ENCODE results near the gene KIF26A. TPM values are rescaled to one million over a fixed set of nuclear protein-coding genes. Genes with fewer than 3 reads are reported as not detected.

KIF26A gene
- total and polyA plus RNA-seq, 2 of the 4 experiments (the other 2 are of a cell fraction): not detected

DNA sequence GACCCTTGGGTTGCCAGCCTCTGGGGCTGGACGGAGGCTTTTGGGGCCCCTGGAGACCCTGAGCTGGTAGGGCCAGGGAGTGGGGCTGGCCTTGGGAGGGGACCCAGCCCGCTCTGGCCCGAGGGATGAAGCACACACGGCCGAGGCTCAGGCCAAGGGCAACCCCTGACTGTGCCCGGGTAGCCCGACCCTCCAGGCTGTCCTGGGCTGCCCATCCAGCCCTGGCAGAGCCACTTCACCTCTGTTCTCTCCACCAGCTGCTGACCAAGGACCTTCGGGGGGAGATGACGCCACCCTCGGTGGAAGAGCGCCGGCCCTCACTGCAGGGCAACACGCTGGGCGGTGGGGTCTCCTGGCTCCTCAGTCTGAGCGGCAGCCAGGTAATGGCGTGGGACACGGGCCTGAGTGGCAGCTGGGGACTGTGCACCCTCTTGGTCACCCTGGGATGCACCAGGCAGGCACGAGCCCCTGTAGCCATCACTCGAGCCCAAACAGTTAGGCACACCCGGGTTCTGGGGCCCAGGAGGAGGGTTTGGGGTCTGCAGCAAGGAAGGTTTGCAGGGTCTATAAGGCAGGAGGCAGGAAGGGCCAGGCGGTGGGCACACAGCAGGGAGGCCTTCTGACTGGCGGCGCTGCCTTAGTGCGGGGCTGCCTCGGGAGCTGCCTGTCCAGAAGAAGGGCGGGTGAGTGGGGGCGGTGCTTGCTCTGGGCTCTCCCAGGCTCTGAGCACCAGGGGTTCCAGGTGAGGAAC lies 33.1 kb upstream of the KIF26A start:
- Histone ChIP-seq H4K5ac (ENCODE audit: low read depth, low read length) (no peak overlapping the region), H3K9me1 (ENCODE audit: insufficient read depth, low read length) (no peaks in the 10 kb centered on the region), H3K56ac (ENCODE audit: extremely low read depth, insufficient read depth, low read length) (no peak overlapping the region), H2AK5ac (ENCODE audit: low read depth, low read length) (no peak overlapping the region), H3K23ac (ENCODE audit: low read depth, low read length) (no peak overlapping the region), H3K4ac (ENCODE audit: low read depth, low read length) (no peak overlapping the region), H2BK5ac (ENCODE audit: low read depth, low read length, poor library complexity, severe bottlenecking) (no peak overlapping the region), H3K14ac (replicated peaks; ENCODE audit: low read depth, low read length) (no peak overlapping the region), H2AK9ac (replicated peaks; ENCODE audit: low read depth, low read length, poor library complexity) (no peak overlapping the region), H3K9ac (ENCODE audit: low read depth, low read length) (no peak overlapping the region), H4K20me1 (ENCODE audit: insufficient read depth, low read length) (no peaks in the 10 kb centered on the region), H2BK20ac (ENCODE audit: low read depth, low read length) (no peak overlapping the region), H3K4me1 (ENCODE audit: control insufficient read depth, insufficient read depth, low read length) (no peaks in the 10 kb centered on the region), H2BK120ac (ENCODE audit: low read depth, low read length) (no peak overlapping the region), H3K79me1 (ENCODE audit: low read depth in 1 of 2, low read length in 2 of 2) (no peaks in the 10 kb centered on the region), H3K18ac (ENCODE audit: low read depth, low read length) (no peak overlapping the region), H3K27me3 (ENCODE audit: control insufficient read depth, insufficient read depth, low read length) (no peaks in the 10 kb centered on the region), H3K4me3 (ENCODE audit: insufficient read depth, low read depth, low read length) (no peak overlapping the region), H3K27ac (ENCODE audit: insufficient read depth, low read length) (no peak overlapping the region), H3K36me3 (ENCODE audit: control insufficient read depth, insufficient read depth, low read length) (no peaks in the 10 kb centered on the region), H2AFZ (replicated peaks; ENCODE audit: low read length, poor library complexity) (no peak overlapping the region), H4K8ac (ENCODE audit: low read depth in 2 of 2, low read length in 2 of 2) (no peak overlapping the region), H2BK15ac (ENCODE audit: low read depth, low read length) (no peak overlapping the region), H4K91ac (ENCODE audit: insufficient read depth, low read depth, low read length) (no peak overlapping the region), H3K4me2 (ENCODE audit: low read depth, low read length) (no peak overlapping the region), H3K9me3 (ENCODE audit: control insufficient read depth, insufficient read depth, low read length) (no peaks in the 10 kb centered on the region)
- DNase-seq (no peak), ATAC-seq (ENCODE audit: low read depth) (no peak)
- ChIA-PET CTCF (no interaction called here), POLR2A (ENCODE audit: unreplicated experiment) (no interaction called here)
- intact Hi-C loops (cut with micrococcal nuclease) (no loop called here), in situ Hi-C loops (cut with MboI; ENCODE audit: low sequenced_read_pairs) (no loop called here), dilution Hi-C loops (cut with HindIII; ENCODE audit: low sequenced_read_pairs, unreplicated experiment) (no loop called here)
- no peak for TF ChIP-seq MAZ (IDR thresholded peaks at IDR 0.05; ENCODE audit: borderline replicate concordance, low read depth, low read length)
- TF ChIP-seq BHLHE40 (IDR thresholded peaks at IDR 0.05; ENCODE audit: low read depth, low read length): no peak
- whole genome bisulfite sequencing, 2 experiments (ENCODE audit: extremely low coverage in 2 of 2, insufficient read length in 1 of 2): 78% methylated on average over 9 of the region's 27 CpGs; no CpG with 5 or more reads in 1 of the 2 experiments
- no TSS peak for BruUV-seq (replicated peaks)

All from IMR-90 (cell line).